Measurements from ENCODE around the gene PRAMEF14.
A peak's percentile ranks its signal among the peaks of the same experiment; 100 is the strongest.
"Not testable (repeated sequence)": the region's sequence is repeated elsewhere in the genome, so short reads cannot be mapped to it uniquely, and the experiment has no call there.

The PRAMEF14 gene, protein sequence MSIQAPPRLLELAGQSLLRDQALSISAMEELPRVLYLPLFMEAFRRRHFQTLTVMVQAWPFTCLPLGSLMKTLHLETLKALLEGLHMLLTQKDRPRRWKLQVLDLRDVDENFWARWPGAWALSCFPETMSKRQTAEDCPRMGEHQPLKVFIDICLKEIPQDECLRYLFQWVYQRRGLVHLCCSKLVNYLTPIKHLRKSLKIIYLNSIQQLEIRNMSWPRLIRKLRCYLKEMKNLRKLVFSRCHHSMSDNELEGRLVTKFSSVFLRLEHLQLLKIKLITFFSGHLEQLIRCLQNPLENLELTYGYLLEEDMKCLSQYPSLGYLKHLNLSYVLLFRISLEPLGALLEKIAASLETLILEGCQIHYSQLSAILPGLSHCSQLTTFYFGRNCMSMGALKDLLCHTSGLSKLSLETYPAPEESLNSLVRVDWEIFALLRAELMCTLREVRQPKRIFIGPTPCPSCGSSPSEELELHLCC

GRCh38 chr1:13347034-13347433, at the start of gene PRAMEF14:
PRAMEF14 (minus strand) TSS chr1:13347134; CDS start chr1:13345314, 1,820 bp downstream.
- not testable (repeated sequence) for H3K27ac ChIP-seq

- not testable (repeated sequence) for H3K27ac ChIP-seq
These were observed 48.4 kb upstream of the PRAMEF14 start for GRCh38 chr1:13395311-13395710.

DNA sequence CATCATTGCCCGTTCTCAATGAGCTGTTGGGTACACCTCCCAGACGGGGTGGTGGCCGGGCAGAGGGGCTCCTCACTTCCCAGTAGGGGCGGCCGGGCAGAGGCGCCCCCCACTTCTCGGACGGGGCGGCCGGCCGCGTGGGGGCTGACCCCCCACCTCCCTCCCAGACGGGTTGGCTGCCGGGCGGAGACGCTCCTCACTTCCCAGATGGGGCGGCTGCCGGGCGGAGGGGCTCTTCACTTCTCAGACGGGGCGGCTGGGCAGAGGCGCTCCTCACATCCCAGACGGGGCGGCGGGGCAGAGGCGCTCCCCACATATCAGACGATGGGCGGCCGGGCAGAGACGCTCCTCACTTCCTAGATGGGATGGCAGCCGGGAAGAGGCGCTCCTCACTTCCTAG, 47.8 kb upstream of the PRAMEF14 start:
- not testable (repeated sequence) for H3K27ac ChIP-seq

DNA sequence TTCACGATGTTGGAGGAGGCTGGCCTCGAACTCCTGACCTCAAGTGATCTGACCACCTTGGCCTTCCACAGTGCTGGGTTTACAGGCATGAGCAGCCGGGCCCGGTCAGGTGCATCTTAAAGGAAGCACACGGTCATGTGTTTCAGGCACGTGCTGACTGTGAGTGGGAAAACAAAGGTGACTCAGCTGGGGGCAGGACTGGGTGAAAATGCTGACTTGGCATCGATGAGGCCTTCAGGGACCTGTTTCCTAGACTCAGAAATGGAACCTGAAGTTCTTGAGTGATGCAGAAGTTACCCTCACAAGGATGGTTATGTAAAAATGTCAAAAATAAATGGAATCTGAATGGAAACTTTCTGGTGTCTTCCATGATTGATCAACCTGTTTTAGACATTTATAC, 46.1 kb upstream of the PRAMEF14 start:
- not testable (repeated sequence) for H3K27ac ChIP-seq

DNA sequence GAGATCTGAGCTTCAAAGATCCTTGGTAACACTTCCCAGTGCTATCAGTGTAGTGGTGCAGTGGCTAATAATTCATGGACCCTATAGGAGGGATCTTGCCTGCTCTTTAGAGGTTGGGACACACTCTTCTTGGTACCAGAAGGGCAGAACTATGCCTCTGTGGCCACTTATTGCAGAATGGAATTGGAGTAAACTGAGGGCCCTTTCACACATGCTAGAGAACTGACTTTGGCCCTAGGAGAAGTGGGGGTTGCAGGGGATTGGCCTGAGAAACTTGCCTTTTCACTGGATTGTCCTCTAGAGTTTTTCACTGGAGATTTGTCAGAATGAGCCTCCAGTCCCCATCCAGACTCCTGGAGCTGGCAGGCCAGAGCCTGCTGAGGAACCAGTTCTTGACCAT, 42.4 kb upstream of the PRAMEF14 start, which contains the start of gene PRAMEF17:
Gene PRAMEF17, plus strand, starts transcription at position 301 of the 400 bp plus-strand sequence. Its CDS starts 26 bp downstream, at position 327.
- not testable (repeated sequence) for H3K27ac ChIP-seq

GRCh38 chr1:13380380-13380779, 33.4 kb upstream of the PRAMEF14 start:
- H3K27ac ChIP-seq, result not testable (repeated sequence)

DNA sequence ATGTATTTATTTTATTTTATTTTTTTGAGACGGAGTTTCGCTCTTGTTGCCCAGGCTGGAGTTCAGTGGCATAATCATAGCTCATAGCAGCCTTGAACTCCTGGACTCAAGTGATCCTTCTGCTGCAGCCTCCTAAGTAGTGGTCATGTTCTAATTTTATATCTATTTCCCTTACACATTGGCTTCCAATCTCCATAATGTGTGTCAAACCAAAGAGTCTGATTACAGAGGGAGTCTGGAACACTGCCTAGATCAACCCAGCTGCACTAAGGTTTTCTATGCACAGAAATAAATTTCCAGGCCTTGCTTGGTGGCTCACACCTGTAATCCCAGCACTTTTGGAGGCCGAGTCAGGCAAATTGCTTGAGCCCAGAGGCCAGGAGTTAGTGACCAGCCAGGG, 32.0 kb upstream of the PRAMEF14 start:
- not testable (repeated sequence) for H3K27ac ChIP-seq

- TF ChIP-seq, protein P1, sequence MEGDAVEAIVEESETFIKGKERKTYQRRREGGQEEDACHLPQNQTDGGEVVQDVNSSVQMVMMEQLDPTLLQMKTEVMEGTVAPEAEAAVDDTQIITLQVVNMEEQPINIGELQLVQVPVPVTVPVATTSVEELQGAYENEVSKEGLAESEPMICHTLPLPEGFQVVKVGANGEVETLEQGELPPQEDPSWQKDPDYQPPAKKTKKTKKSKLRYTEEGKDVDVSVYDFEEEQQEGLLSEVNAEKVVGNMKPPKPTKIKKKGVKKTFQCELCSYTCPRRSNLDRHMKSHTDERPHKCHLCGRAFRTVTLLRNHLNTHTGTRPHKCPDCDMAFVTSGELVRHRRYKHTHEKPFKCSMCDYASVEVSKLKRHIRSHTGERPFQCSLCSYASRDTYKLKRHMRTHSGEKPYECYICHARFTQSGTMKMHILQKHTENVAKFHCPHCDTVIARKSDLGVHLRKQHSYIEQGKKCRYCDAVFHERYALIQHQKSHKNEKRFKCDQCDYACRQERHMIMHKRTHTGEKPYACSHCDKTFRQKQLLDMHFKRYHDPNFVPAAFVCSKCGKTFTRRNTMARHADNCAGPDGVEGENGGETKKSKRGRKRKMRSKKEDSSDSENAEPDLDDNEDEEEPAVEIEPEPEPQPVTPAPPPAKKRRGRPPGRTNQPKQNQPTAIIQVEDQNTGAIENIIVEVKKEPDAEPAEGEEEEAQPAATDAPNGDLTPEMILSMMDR (IDR thresholded peaks at IDR 0.05), result peak; percentile 54
These were observed 21.6 kb upstream of the PRAMEF14 start for GRCh38 chr1:13368544-13368943.

DNA sequence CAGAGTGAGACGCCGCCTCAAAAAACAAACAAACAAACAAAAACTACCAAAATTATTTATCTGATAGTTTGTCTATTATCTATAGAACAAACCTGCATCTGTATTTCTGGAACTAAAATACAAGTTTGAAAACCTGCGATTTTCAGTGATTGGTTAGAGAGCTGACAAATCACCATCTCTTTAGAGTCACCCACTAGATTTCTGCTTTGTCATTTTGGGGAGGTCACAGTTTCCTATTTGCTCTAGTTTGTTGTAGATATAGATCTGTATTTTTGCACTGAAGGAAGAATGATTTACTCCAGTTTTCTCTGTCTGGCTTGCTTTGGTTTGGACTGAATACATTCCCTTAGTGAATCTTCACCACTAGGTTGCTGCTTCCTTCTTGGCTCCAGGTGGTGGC, 19.6 kb upstream of the PRAMEF14 start:
- not testable (repeated sequence) for H3K27ac ChIP-seq

More at GRCh38 chr1:13368544-13368943, 21.6 kb upstream of the PRAMEF14 start:
- not testable (repeated sequence) for H3K27ac ChIP-seq

DNA sequence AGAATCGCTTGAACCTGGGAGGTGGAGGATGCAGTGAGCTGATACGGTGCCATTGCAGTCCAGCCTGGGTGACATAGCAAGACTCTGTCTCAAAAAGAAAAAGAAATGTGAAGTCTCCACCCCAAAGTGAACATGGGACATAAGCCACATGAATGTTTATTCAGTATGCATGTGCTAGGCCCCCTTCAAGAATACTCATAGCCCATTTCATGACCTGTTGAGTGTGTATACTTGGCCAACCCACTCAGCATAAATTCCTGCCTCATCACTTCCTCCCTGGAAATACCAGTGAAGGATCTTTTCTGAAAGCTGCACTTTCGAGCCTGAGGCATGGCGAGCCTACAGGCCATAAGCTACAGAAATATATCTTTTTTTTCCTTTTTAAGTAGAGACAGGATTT, 18.0 kb upstream of the PRAMEF14 start:
- H3K27ac ChIP-seq, result not testable (repeated sequence)

DNA sequence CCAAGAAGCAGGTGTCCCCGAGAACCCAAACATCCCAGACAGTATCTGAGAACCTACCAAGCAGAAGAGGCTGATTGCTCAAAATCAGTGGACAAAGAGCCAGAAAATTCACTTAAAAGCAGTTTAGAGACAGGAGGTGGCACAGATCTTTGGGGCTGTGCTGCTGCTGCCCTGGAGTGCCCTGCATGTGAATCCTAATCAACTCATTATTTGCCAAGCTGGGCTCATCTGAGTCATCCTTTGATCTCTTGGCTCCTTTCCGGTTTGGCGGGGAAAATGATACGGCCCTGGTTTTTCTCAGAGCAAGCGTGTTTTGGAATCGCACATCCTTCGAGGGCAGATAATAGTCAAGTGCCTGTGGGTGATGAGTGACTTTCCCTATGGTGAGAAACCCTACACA, 15.4 kb upstream of the PRAMEF14 start:
- not testable (repeated sequence) for H3K27ac ChIP-seq

- H3K27ac ChIP-seq, result not testable (repeated sequence)
- TF ChIP-seq, protein P1 (IDR thresholded peaks at IDR 0.05), result peak; percentile 65
These were observed 9.8 kb upstream of the PRAMEF14 start for GRCh38 chr1:13356774-13357173.

DNA sequence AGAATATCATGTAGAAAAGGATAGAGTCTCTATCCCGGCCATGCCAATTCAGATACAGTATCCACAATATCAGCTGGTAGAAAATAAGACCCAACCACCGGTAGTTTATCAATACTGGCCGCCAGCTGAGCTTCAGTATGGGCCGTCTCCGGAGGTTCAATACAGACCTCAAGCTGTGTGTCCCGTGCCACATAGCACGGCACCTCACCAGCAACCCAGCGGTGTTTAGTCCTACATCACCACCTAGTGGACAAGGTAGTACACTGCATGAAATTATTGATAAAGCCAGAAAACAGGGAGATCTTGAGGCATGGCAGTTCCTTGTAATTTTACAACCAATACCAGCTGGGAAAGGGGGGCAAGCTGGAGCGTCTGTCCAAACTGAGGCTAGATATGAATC, 7.5 kb upstream of the PRAMEF14 start:
- not testable (repeated sequence) for H3K27ac ChIP-seq

DNA sequence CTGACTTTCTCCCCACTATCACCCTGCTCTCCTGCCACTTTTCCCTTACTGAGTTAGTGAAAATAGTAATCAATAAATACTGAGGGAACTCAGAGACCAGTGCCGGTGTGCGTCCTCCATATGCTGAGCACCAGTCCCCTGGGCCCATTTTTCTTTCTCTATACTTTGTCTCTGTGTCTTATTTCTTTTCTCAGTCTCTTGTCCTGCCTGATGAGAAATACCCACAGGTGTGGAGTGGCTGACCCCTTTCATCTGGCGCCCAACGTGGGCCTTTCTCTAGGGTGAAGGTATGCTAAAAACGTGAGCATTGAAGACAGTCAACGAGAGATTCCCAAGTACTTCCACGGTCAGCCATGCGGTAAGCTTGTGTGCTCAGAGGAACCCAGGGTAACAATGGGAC, 6.5 kb upstream of the PRAMEF14 start:
- H3K27ac ChIP-seq, result not testable (repeated sequence)

DNA sequence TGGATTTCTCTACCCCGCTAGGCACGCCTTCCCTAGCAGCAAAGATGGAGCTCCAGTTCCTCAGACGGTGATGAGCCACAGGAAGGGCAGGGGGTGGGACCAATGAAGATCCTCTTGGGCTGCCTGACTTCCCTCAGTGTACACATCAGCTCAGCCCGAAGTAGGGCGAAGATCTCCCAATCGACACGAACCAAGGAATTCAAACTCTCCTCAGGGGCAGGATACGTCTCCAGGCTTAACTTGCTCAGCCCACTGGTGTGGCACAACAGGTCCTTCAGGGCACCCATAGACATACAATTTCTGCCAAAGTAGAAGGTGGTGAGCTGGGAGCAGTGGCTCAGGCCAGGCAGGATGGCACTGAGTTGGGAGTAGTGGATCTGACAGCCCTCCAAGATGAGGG, 4.4 kb downstream of the PRAMEF14 start:
- H3K27ac ChIP-seq, result not testable (repeated sequence)

DNA sequence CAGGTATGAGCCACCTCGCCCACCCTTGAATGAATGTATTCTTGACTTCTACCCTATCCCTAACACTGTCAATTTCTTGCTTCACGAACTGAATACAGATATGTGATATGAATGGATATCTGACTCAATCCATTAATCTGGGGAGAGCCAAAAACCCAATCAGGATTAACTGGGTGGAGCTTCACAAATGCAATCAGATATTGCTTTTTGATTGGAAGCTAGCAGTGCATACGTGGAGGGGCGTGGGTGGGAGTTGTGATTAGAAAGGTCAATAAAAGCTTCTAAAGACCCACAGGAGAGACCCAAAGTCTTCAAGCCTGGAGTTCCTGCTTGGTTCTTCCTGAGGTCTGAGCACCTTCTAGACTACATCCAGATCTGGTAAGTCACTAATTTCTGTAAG, 31.7 kb downstream of the PRAMEF14 start, which contains the start of gene PRAMEF15:
Gene PRAMEF15, plus strand, starts transcription at position 301 of the 400 bp plus-strand sequence. CDS start 2,827 bp downstream, outside the sequence.
- not testable (repeated sequence) for H3K27ac ChIP-seq

DNA sequence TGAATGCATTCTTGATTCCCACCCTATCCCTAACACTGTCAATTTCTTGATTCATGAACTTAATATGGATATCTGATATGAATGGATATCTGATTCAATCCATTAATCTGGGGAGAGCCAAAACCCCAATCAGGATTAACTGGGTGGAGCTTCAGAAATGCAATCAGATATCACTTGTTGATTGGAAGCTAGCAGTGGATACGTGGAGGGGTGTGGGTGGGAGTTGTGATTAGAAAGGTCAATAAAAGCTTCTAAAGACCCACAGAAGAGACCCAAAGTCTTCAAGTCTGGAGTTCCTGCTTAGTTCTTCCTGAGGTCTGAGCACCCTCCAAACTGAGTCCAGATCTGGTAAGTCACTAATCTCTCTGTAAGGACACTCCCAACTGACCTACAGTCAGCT, 43.7 kb downstream of the PRAMEF14 start, which contains the start of gene PRAMEF33:
Gene PRAMEF33, plus strand, starts transcription at position 301 of the 400 bp plus-strand sequence. CDS start 2,416 bp downstream, outside the sequence.
- H3K27ac ChIP-seq, result not testable (repeated sequence)

GRCh38 chr1:13302197-13302596, 44.7 kb downstream of the PRAMEF14 start:
- H3K27ac ChIP-seq, result not testable (repeated sequence)

DNA sequence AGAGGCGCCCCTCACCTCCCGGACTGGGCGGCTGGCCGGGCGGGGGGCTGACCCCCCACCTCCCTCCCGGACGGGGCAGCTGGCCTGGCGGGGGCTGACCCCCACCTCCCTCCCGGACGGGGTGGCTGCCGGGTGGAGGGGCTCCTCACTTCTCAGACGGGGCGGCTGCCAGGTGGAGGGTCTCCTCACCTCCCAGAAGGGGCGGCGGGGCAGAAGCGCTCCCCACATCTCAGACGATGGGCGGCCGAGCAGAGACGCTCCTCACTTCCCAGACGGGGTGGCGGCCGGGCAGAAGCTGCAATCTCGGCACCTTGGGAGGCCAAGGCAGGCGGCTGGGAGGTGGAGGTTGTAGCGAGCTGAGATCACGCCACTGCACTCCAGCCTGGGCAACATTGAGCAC, 48.2 kb downstream of the PRAMEF14 start:
- not testable (repeated sequence) for H3K27ac ChIP-seq

All from 22Rv1 (cell line).